B cell (primary cell): ENCODE results near the gene EPHA5. TPM values are rescaled to one million over a fixed set of nuclear protein-coding genes. Genes with fewer than 3 reads are reported as not detected.
"Not testable (repeated sequence)": the region's sequence is repeated elsewhere in the genome, so short reads cannot be mapped to it uniquely, and the experiment has no call there.

Experiments
- ATAC-seq: fragments of 200-7000 bp; cut with Tn5 transposase; one replicate; pipeline ENCODE4 v1.10.0; 2021; ENCODE audit warnings: low read depth, mild to moderate bottlenecking, moderate number of reproducible peaks, moderate library complexity
- CTCF ChIA-PET: fragments of 350-600 bp; sonication (Branson Sonifier 250); formaldehyde crosslinking; loops from one replicate; lab custom pipeline; 2021; ENCODE audit warnings: antibody characterized with exemption, inconsistent platforms; lab: Charles Lee
- POLR2A ChIA-PET: fragments of 350-600 bp; sonication (Branson Sonifier 250); formaldehyde crosslinking; loops from one replicate; lab custom pipeline; 2021; ENCODE audit warnings: antibody characterized with exemption; lab: Charles Lee
- DNase-seq: peaks from one replicate; pipeline ENCODE4 v3.0.0; 2013
- H2AFZ ChIP-seq: 2 replicates; pipeline ENCODE4 v1.6.1; 2012; ENCODE audit warnings: mild to moderate bottlenecking, low read depth, low read length; ENCODE audit not compliant: insufficient read depth, poor library complexity, severe bottlenecking
- H3K27ac ChIP-seq, 2 donors: 1 replicate in 1 of 2; 2 replicates in 1 of 2; pipeline ENCODE4 v1.5.1; 2012 to 2013; ENCODE audit warnings: low read length in 2 of 2, mild to moderate bottlenecking in 2 of 2, moderate library complexity in 1 of 2
- H3K27me3 ChIP-seq, 4 experiments: fragments of 200-600 bp in 1 of 4; sonication (generic) in 1 of 4; replicated peaks in 1 of 4; 1 replicate in 2 of 4; 2 replicates in 2 of 4; pipeline versions ENCODE4 v1.6.1 to v1.7.0; 2013 to 2016; ENCODE audit warnings: low read length in 3 of 4, mild to moderate bottlenecking in 2 of 4, mixed read lengths in 1 of 4, moderate library complexity in 1 of 4; ENCODE audit not compliant: insufficient read depth in 4 of 4, control insufficient read depth in 3 of 4; ENCODE audit errors: control extremely low read depth in 1 of 4
- H3K36me3 ChIP-seq, 2 experiments: replicated peaks in 1 of 2; 1 replicate in 1 of 2; 2 replicates in 1 of 2; pipeline versions ENCODE4 v1.6.1 to v1.7.1; 2013; ENCODE audit warnings: low read length in 1 of 2; ENCODE audit not compliant: insufficient read depth in 2 of 2, control insufficient read depth in 1 of 2; ENCODE audit errors: control extremely low read depth in 1 of 2, extremely low read depth in 1 of 2
- H3K4me1 ChIP-seq, 2 donors: fragments of 200-600 bp in 1 of 2; sonication (generic) in 1 of 2; 1 replicate in 1 of 2; 2 replicates in 1 of 2; pipeline versions ENCODE4 v1.5.1 to v1.6.1; 2013 to 2017; ENCODE audit warnings: low read length in 2 of 2; ENCODE audit not compliant: control insufficient read depth in 2 of 2, insufficient read depth in 2 of 2
- H3K4me2 ChIP-seq: replicated peaks from 2 replicates; pipeline ENCODE3; 2012; ENCODE audit warnings: mild to moderate bottlenecking, low read depth, low read length; ENCODE audit not compliant: poor library complexity, severe bottlenecking
- H3K4me3 ChIP-seq, 5 experiments: fragments of 200-600 bp in 1 of 5; sonication (generic) in 1 of 5; 1 replicate in 3 of 5; 2 replicates in 2 of 5; pipeline versions ENCODE4 v1.5.1 to v1.7.0; 2011 to 2016; ENCODE audit warnings: low read length in 4 of 5, mild to moderate bottlenecking in 4 of 5, low read depth in 2 of 5, control low read depth in 1 of 5, moderate library complexity in 1 of 5; ENCODE audit not compliant: insufficient read depth in 1 of 5; ENCODE audit errors: control extremely low read depth in 1 of 5, extremely low read depth in 1 of 5
- H3K79me2 ChIP-seq: fragments of 200-600 bp; sonication (generic); one replicate; pipeline ENCODE4 v1.6.0; 2016; ENCODE audit warnings: low read length; ENCODE audit not compliant: control insufficient read depth, insufficient read depth
- H3K9ac ChIP-seq: fragments of 200-600 bp; sonication (generic); 2 replicates; pipeline ENCODE4 v1.6.1; 2017; ENCODE audit warnings: mild to moderate bottlenecking, low read length, moderate library complexity
- H3K9me3 ChIP-seq, 3 donors: one replicate each; pipeline versions ENCODE4 v1.6.1 to v1.7.1; 2013; ENCODE audit warnings: low read length in 2 of 3; ENCODE audit not compliant: control insufficient read depth in 2 of 3, insufficient read depth in 1 of 3; ENCODE audit errors: control extremely low read depth in 1 of 3
- H4K20me1 ChIP-seq: 2 replicates; pipeline ENCODE4 v1.6.0; 2012; ENCODE audit warnings: mild to moderate bottlenecking, low read length; ENCODE audit not compliant: insufficient read depth, control insufficient read depth, poor library complexity, severe bottlenecking
- H3K27ac Mint-ChIP-seq: one replicate; pipeline ENCODE4 v1.8.0; 2021; ENCODE audit warnings: mixed read lengths
- H3K27me3 Mint-ChIP-seq: one replicate; pipeline ENCODE4 v1.8.0; 2021; ENCODE audit warnings: mixed read lengths
- H3K4me1 Mint-ChIP-seq: one replicate; pipeline ENCODE4 v1.8.0; 2021; ENCODE audit warnings: mixed read lengths
- H3K4me3 Mint-ChIP-seq: one replicate; pipeline ENCODE4 v1.8.0; 2021; ENCODE audit warnings: mixed read lengths
- H3K9me3 Mint-ChIP-seq: one replicate; pipeline ENCODE4 v1.8.0; 2022; ENCODE audit warnings: mixed read lengths; ENCODE audit not compliant: insufficient read depth
- EZH2 ChIP-seq: IDR thresholded peaks from 2 replicates; pipeline ENCODE4 v1.6.1; 2012; ENCODE audit warnings: borderline replicate concordance, low read depth, mild to moderate bottlenecking, moderate library complexity, low read length; ENCODE audit not compliant: insufficient read depth, poor library complexity, severe bottlenecking
- WGBS: methylation state at CpG from one replicate; pipeline ENCODE4 v1.1.5; 2013; ENCODE audit warnings: missing lambda C conversion rate; ENCODE audit not compliant: insufficient coverage; 5-methylcytosine and 5-hydroxymethylcytosine counted together
- intact Hi-C: fragments of 100-400 bp; cut with micrococcal nuclease; formaldehyde crosslinking; loops from one replicate; pipeline ENCODE4 v1.10.0; 2022
- polyA plus RNA-seq: library from polyadenylated mRNA; depleted of rRNA; stranded (reverse); fragments of >200 nt; gene quantifications from 2 replicates; pipeline ENCODE4 v1.2.3, GENCODE V29; 2012
- total RNA-seq, 2 donors: library from RNA; stranded (reverse); fragments of 120-200 nt in 1 of 2; gene quantifications; 1 replicate in 1 of 2; 2 replicates in 1 of 2; pipeline versions ENCODE4 v1.2.3 to v1.2.4, GENCODE V29; 2013 to 2022
- TF ChIP-seq, protein P1 (sequence below): fragments of 200-600 bp; IDR thresholded peaks from one replicate; pipeline ENCODE4 v1.8.0; 2022; ENCODE audit warnings: antibody characterized with exemption, mild to moderate bottlenecking

EPHA5 gene
- total and polyA plus RNA-seq, 2 donors (not counting 1 experiment from before 2014, with no cell fraction given) = not detected

DNA sequence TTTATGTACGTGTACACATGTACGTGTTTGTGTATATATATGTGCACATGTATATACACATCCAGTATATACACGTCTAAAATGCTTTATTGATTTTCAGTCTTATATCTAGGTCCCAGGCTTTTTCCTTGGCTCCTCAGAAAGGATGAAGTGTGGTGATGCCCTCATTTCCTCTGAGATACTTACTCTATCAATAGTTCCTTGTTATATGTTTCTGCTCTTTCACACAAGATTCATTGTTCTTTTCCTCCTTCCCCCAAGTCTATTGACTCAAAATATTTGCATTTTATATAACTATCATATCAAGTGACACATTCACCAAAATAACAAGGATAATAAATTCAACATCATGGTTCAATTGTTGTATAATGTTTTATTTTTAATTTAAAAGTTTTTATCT is 359.2 kb downstream of the EPHA5 start:
- Histone ChIP-seq H3K4me1 (no peaks in the 10 kb centered on the region), H3K9me3 (no peaks in the 10 kb centered on the region), H2AFZ (no peak overlapping the region), H3K9ac (no peak overlapping the region), H4K20me1 (no peaks in the 10 kb centered on the region), H3K79me2 (no peaks in the 10 kb centered on the region), H3K36me3 (no peaks in the 10 kb centered on the region), H3K27ac (no peak overlapping the region), H3K27me3 (no peaks in the 10 kb centered on the region), H3K4me2 (no peak overlapping the region), H3K4me3 (no peak overlapping the region)
- ChIA-PET POLR2A (no interaction called here), CTCF (no interaction called here)
- Mint-ChIP-seq H3K4me1 (no peaks in the 10 kb centered on the region), H3K27me3 (no peaks in the 10 kb centered on the region), H3K9me3 (peaks cover 4% of the 10 kb centered on the region), H3K27ac (no peak overlapping the region), H3K4me3 (no peak overlapping the region)
- intact Hi-C loops = no loop called here
- ATAC-seq (no peak), DNase-seq (no peak)
- WGBS = no CpG with 5 or more reads among the region's 3 CpGs
- TF ChIP-seq, protein P1, sequence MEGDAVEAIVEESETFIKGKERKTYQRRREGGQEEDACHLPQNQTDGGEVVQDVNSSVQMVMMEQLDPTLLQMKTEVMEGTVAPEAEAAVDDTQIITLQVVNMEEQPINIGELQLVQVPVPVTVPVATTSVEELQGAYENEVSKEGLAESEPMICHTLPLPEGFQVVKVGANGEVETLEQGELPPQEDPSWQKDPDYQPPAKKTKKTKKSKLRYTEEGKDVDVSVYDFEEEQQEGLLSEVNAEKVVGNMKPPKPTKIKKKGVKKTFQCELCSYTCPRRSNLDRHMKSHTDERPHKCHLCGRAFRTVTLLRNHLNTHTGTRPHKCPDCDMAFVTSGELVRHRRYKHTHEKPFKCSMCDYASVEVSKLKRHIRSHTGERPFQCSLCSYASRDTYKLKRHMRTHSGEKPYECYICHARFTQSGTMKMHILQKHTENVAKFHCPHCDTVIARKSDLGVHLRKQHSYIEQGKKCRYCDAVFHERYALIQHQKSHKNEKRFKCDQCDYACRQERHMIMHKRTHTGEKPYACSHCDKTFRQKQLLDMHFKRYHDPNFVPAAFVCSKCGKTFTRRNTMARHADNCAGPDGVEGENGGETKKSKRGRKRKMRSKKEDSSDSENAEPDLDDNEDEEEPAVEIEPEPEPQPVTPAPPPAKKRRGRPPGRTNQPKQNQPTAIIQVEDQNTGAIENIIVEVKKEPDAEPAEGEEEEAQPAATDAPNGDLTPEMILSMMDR = no peak
- no peak for TF ChIP-seq EZH2

DNA sequence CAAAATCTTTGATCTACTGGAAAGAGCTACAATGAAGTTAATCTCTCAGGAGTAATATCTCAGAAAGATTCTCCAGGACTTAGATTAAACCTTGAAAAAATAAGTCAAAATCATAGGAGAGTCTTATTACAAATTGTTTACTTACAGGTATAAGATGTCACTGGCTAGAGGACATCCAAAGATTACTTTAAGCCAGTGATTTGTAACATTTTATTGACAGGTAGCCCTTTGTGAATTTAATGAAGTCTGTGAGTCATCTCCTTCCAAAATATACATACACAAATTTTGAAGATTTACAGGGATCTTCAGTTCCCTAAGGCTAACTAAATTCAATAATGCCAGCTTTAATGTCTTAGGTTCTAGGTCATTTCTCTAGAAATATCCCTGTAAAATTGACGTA is 359.7 kb downstream of the EPHA5 start:
- no peak overlapping the region for H3K27ac ChIP-seq
- H3K4me3 ChIP-seq = no peak overlapping the region
- DNase-seq (no peak), ATAC-seq (no peak)
- Mint-ChIP-seq H3K4me3 (no peak overlapping the region), H3K4me1 (no peaks in the 10 kb centered on the region), H3K27me3 (no peaks in the 10 kb centered on the region), H3K9me3 (peaks cover 4% of the 10 kb centered on the region), H3K27ac (no peak overlapping the region)
- H3K9me3 ChIP-seq = no peaks in the 10 kb centered on the region
- ChIA-PET CTCF (no interaction called here), POLR2A (no interaction called here)
- intact Hi-C loops = no loop called here
- no peaks in the 10 kb centered on the region for H3K36me3 ChIP-seq
- WGBS = no CpG with 5 or more reads among the region's 1 CpG
- no peaks in the 10 kb centered on the region for H3K79me2 ChIP-seq
- no peak overlapping the region for H3K4me2 ChIP-seq
- H3K27me3 ChIP-seq = no peaks in the 10 kb centered on the region
- H3K4me1 ChIP-seq = no peaks in the 10 kb centered on the region
- TF ChIP-seq EZH2 = no peak
- TF ChIP-seq, protein P1 = no peak
- no peak overlapping the region for H3K9ac ChIP-seq
- H4K20me1 ChIP-seq = no peaks in the 10 kb centered on the region
- no peak overlapping the region for H2AFZ ChIP-seq

DNA sequence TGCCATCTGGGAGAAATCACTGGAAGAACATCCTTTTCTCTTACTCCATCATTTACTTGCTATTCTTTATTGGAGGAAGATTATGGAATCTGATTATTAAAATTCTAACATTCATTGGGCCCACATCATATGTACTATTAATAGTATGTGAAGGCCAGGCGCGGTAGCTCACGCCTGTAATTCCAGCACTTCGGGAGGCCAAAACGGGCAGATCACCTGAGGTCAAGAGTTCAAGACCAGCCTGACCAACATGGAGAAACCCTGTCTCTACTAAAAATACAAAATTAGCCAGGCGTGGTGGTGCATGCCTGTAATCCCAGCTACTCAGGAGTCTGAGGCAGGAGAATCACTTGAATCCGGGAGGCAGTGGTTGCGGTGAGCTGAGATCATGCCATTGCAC is 361.7 kb downstream of the EPHA5 start:
- H3K79me2 ChIP-seq, H3K27me3 Mint-ChIP-seq, H3K4me3 Mint-ChIP-seq, H3K9ac ChIP-seq, H2AFZ ChIP-seq, H3K4me2 ChIP-seq, H4K20me1 ChIP-seq, H3K4me3 ChIP-seq, ATAC-seq, H3K9me3 Mint-ChIP-seq, H3K36me3 ChIP-seq, intact Hi-C loops, H3K9me3 ChIP-seq, H3K27ac Mint-ChIP-seq, H3K27ac ChIP-seq, POLR2A ChIA-PET, DNase-seq, H3K4me1 Mint-ChIP-seq, H3K27me3 ChIP-seq, H3K4me1 ChIP-seq, CTCF ChIA-PET: not testable (repeated sequence)
- WGBS = no CpG with 5 or more reads among the region's 8 CpGs
